H7 (cell line): ENCODE results near the gene BICD1. TPM values are rescaled to one million over a fixed set of nuclear protein-coding genes. Genes with fewer than 3 reads are reported as not detected.

Experiments
- DNase-seq: peaks from one replicate; pipeline ENCODE4 v3.0.0; 2012
- H3K27me3 ChIP-seq: 2 replicates; pipeline ENCODE4 v1.6.0; 2011; ENCODE audit warnings: mild to moderate bottlenecking, low read length; ENCODE audit not compliant: control insufficient read depth, insufficient read depth
- H3K36me3 ChIP-seq: replicated peaks from 2 replicates; pipeline ENCODE4 v1.5.1; 2011; ENCODE audit warnings: low read length; ENCODE audit not compliant: control insufficient read depth, insufficient read depth
- H3K4me3 ChIP-seq: 2 replicates; pipeline ENCODE4 v1.5.1; 2011; ENCODE audit warnings: low read depth, mild to moderate bottlenecking, control low read depth, low read length, moderate library complexity; ENCODE audit not compliant: insufficient read depth
- total RNA-seq: library from RNA; depleted of rRNA; stranded (reverse); fragments of >200 nt; shearing (Covaris generic); gene quantifications from 2 replicates; pipeline ENCODE4 v1.2.3, GENCODE V29; 2014

The BICD1 gene
- total RNA-seq, 1 experiment from 2014 or later, result 13.1 TPM

- no peak overlapping the region for H3K4me3 ChIP-seq
- no peaks in the 10 kb centered on the region for H3K27me3 ChIP-seq
- no peak for DNase-seq
- H3K36me3 ChIP-seq, result peaks cover 2% of the 10 kb centered on the region; the same call in 1 of the 2 replicates
Observed at GRCh38 chr12:32146074-32146873, 39.6 kb downstream of the BICD1 start.

- no peak for DNase-seq
- H3K4me3 ChIP-seq, result no peak overlapping the region
- H3K36me3 ChIP-seq, result peaks cover 2% of the 10 kb centered on the region; the same call in 1 of the 2 replicates
- no peaks in the 10 kb centered on the region for H3K27me3 ChIP-seq
Observed at GRCh38 chr12:32148372-32148771, 41.7 kb downstream of the BICD1 start.

DNA sequence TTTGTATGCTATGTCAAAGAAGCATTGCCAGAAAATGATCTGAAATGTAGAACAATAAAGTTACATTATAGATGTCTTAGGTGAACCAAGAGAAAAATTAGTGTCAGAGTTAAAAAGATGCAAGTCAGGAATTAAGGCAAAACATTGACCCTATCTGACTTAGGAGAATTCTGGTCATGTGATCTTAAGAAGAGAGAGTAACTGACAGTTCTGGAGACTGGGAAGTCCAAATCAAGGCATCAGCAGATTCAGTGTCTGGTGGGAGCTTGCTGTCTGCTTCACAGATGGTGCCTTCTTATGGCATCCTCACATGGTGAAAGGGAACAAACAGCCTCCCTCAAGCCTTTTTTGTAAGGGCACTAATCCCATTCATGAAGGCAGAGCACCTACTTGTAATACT, 42.8 kb downstream of the BICD1 start:
- Histone ChIP-seq H3K4me3 (no peak overlapping the region), H3K27me3 (no peaks in the 10 kb centered on the region), H3K36me3 (peaks cover 2% of the 10 kb centered on the region; the same call in 1 of the 2 replicates)
- no peak for DNase-seq

DNA sequence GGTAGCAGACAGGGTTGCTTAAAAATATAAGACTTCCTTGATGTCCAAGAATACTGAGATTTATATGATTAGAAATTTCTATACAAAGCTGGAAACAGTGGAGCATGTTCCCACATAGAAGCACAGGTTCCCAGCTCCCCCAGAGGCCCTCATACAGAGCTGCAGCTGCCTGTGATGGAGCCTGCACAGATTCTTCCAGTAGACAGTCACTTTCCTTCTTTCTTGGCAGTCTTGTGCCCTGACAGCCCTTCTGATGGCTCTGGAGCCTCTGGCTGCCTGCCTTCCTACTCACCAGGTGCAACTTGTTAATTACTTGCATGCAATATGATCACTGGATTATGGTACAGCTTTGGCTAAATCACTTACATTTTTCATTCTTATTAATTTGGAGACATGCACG, 44.4 kb downstream of the BICD1 start:
- Histone ChIP-seq H3K27me3 (no peaks in the 10 kb centered on the region), H3K36me3 (peaks cover 2% of the 10 kb centered on the region; the same call in 1 of the 2 replicates), H3K4me3 (no peak overlapping the region)
- DNase-seq, result no peak

- Histone ChIP-seq H3K36me3 (peaks cover 2% of the 10 kb centered on the region; the same call in 1 of the 2 replicates), H3K27me3 (no peaks in the 10 kb centered on the region), H3K4me3 (no peak overlapping the region)
- no peak for DNase-seq
Observed at GRCh38 chr12:32151552-32151951, 44.9 kb downstream of the BICD1 start.

GRCh38 chr12:32155041-32155440, 48.4 kb downstream of the BICD1 start:
- no peak for DNase-seq

DNA sequence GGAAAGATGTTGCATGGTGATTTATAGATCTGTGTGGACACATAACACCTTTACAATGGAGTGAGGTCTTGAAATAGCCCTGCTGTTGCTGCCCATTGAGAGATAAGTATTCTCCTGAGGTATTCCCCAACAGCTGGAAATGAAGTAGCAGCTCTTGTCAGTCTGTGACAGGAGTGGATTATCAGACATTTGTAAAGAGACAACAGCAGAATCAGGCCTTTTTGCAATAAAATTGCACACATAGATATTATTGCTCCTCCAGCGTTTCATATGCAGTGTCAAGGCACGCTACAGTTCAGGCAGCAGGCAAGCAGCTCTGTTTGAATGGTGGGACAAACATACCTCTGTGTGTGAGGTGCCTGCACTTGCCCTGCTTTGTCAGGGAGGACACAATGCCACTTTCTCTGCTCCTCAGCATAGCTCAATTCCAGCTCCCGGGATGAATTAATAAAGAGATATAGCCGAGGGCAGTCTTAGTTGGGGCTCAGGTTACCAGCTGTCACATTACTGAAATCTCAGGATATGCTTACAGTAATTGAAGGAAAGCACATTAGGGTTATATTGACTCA, 49.4 kb downstream of the BICD1 start:
- Histone ChIP-seq H3K27me3 (no peaks in the 10 kb centered on the region), H3K4me3 (no peak overlapping the region), H3K36me3 (peaks cover 1% of the 10 kb centered on the region; the same call in 1 of the 2 replicates)
- DNase-seq, result no peak

More at GRCh38 chr12:32155041-32155440, 48.4 kb downstream of the BICD1 start:
- Histone ChIP-seq H3K4me3 (no peak overlapping the region), H3K36me3 (peaks cover 1% of the 10 kb centered on the region; the same call in 1 of the 2 replicates), H3K27me3 (no peaks in the 10 kb centered on the region)

- Histone ChIP-seq H3K36me3 (peaks cover 4% of the 10 kb centered on the region; the same call in 1 of the 2 replicates), H3K4me3 (no peak overlapping the region), H3K27me3 (no peaks in the 10 kb centered on the region)
- no peak for DNase-seq
Observed at GRCh38 chr12:32158525-32158924, 51.9 kb downstream of the BICD1 start.

- H3K36me3 ChIP-seq, result peaks cover 4% of the 10 kb centered on the region; the same call in 1 of the 2 replicates
- DNase-seq, result no peak
- H3K27me3 ChIP-seq, result no peaks in the 10 kb centered on the region
- no peak overlapping the region for H3K4me3 ChIP-seq
Observed at GRCh38 chr12:32159381-32159780, 52.7 kb downstream of the BICD1 start.

- no peak for DNase-seq
- Histone ChIP-seq H3K36me3 (peaks cover 4% of the 10 kb centered on the region; the same call in 1 of the 2 replicates), H3K27me3 (no peaks in the 10 kb centered on the region), H3K4me3 (no peak overlapping the region)
Observed at GRCh38 chr12:32159925-32160324, 53.3 kb downstream of the BICD1 start.

DNA sequence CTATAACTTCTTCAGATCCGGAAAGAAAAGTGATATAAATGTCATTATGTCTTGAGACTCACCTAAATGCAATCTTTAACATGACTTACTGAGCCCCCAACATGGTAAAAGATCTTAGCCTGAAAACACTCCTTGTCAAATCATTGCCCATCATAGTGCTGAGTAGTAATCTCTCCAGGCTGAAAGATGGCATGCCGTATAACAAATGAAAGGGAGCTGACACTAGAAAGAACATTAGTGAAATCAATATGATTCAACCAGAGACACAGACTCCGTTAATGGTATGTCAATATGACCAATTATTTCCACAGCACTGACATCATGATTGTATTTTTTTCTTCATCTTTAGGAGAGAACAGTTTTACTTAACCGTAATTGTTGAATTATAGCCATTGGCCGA, 54.4 kb downstream of the BICD1 start:
- Histone ChIP-seq H3K4me3 (no peak overlapping the region), H3K36me3 (peaks cover 4% of the 10 kb centered on the region; the same call in 1 of the 2 replicates), H3K27me3 (no peaks in the 10 kb centered on the region)
- DNase-seq, result no peak

DNA sequence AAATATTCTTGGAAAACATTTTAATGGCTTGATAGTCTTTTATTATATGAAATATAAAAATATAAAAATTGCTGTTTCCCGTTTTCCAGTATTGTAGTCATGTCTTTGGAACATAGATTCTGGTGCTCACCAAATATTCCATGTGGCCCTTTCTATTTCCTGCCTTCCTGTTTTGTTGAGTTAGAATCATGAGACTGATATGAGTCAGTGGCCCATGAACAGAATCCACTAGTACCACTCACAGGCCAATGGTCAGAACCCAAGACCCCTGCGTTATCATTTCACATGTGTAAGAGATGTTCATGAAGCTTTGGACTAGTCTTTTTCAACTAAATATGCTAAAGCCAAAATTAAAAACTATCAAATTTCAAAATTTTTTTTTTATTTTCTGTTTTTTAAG, 56.9 kb downstream of the BICD1 start:
- Histone ChIP-seq H3K4me3 (no peak overlapping the region), H3K36me3 (peaks cover 4% of the 10 kb centered on the region; the same call in 1 of the 2 replicates), H3K27me3 (no peaks in the 10 kb centered on the region)
- no peak for DNase-seq

DNA sequence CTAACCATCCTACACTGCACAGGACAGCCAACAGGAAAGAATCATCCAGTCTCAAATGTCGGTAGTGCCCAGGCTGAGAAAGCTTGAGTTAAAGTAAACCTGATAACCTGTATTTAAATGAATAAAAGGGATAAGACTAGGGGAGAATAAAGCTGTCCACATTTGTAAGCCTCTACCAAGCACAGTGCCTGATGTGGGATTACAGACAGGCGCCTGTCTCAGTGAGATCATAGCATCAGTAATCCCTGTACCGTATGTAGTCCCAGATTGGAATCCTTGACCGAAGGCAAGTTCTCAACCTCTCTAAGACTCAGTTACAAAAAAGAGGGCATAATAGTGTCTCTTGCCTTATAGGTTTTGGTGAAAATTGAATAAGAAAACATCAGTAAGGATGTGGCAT, 59.9 kb downstream of the BICD1 start:
- H3K27me3 ChIP-seq, result no peaks in the 10 kb centered on the region
- H3K4me3 ChIP-seq, result no peak overlapping the region
- DNase-seq, result no peak
- H3K36me3 ChIP-seq, result peaks cover 3% of the 10 kb centered on the region; the same call in 1 of the 2 replicates

- no peak for DNase-seq
- H3K36me3 ChIP-seq, result no peaks in the 10 kb centered on the region
- no peak overlapping the region for H3K4me3 ChIP-seq
- no peaks in the 10 kb centered on the region for H3K27me3 ChIP-seq
Observed at GRCh38 chr12:32170437-32170998, 63.9 kb downstream of the BICD1 start.

GRCh38 chr12:32171211-32171610, 64.6 kb downstream of the BICD1 start:
- H3K27me3 ChIP-seq, result no peaks in the 10 kb centered on the region
- peak; percentile 28 for DNase-seq
- H3K36me3 ChIP-seq, result no peaks in the 10 kb centered on the region
- H3K4me3 ChIP-seq, result no peak overlapping the region
